PC-3 (cell line): ENCODE results near the gene MMAA.

Source experiments
- CTCF ChIP-seq: fragments of 300-600 bp; sonication (generic); conservative IDR thresholded peaks from 2 replicates; pipeline ENCODE4 v1.5.1; 2017; ENCODE audit warnings: antibody characterized with exemption, low read depth, mild to moderate bottlenecking, low read length
- EZH2 ChIP-seq: fragments of 300-600 bp; sonication (generic); IDR thresholded peaks from one replicate; pipeline ENCODE4 v1.6.1; 2017; ENCODE audit warnings: antibody characterized with exemption, mild to moderate bottlenecking, low read length; ENCODE audit not compliant: unreplicated experiment
- EZH2phosphoT487 ChIP-seq: fragments of 300-600 bp; sonication (generic); IDR thresholded peaks from 2 replicates; pipeline ENCODE4 v1.6.1; 2018; ENCODE audit warnings: mild to moderate bottlenecking, antibody characterized with exemption, low read length, borderline replicate concordance

GRCh38 chr4:145589916-145590702 is 29.1 kb upstream of the MMAA start:
- no peak for TF ChIP-seq CTCF
- no peak for TF ChIP-seq EZH2phosphoT487
- no peak for TF ChIP-seq EZH2
